NK-92 treated with Interleukin-12 subunit alpha and Interleukin-12 subunit beta, amount 100 ng/mL, for 24 hours (cell line): ENCODE results near the gene PARD3B.

Experiments
- DNase-seq: peaks from one replicate; lab custom pipeline; 2025; lab: John Stamatoyannopoulos, UW

The PARD3B gene

GRCh38 chr2:204840504-204840903 is 295.2 kb downstream of the PARD3B start:
- no peak for DNase-seq

- DNase-seq, result no peak
Observed at GRCh38 chr2:204842068-204842467, 296.8 kb downstream of the PARD3B start.

- DNase-seq, result peak; percentile 61
Observed at GRCh38 chr2:204842661-204843485, 297.6 kb downstream of the PARD3B start.

GRCh38 chr2:204846471-204846870 is 301.2 kb downstream of the PARD3B start:
- DNase-seq, result no peak

DNA sequence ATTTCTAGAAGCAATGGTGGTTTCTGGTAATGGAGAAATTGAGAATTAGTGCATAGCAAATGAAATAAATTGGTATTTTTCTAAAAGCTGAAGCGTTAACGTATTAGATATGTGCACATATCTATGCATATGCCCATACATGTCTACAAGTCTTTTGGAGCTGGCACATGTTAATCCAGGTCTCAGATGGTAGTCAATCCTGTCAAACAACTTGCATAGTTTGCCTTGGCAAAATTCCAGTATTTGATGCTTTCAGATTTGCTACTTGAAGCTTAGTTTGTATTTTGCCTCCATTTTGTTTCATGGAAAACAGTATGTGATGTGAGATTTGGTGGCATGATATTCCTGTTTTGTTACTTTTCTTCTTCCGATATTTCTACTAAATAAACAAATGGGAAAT is 304.6 kb downstream of the PARD3B start:
- no peak for DNase-seq

- DNase-seq, result no peak
Observed at GRCh38 chr2:204850581-204850980, 305.3 kb downstream of the PARD3B start.

DNA sequence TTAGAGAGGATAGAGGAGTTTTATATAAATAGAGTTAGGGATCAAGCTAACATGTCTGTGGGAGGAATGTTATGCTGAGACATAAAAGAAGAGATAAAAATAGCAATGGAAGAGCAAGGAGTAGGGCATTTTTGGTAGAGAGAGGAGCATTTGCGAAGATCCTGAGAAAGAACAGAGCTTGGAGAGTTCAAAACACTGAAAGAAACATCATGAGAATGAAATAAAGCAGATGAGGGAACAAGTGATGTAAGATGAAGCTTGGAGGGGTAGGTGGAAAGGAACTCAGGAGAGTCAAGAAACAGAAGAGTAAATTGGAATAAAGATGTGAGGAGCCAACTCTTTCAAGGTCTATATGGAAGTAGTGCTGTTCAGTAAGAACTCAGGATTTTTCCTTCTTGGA is 308.6 kb downstream of the PARD3B start:
- no peak for DNase-seq

DNA sequence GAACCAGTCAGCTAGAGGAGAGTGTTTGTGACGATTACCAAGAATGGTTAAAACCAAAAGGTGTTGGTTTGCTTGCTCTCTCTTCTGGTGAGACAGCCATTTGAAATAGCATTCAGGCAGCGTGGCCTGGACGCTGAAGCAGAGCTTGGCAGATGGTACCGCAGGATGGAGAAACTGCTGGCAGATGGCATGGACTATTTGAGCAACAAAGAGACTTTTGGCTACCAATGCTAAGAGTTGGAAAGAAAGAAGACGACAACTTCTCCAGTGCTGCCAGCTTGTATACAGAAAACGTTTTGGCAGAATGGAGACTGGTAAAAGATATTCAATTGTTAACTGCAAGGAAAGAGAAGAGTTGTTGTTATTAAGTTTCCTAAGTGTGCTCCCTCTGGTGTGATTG is 315.0 kb downstream of the PARD3B start:
- no peak for DNase-seq

DNA sequence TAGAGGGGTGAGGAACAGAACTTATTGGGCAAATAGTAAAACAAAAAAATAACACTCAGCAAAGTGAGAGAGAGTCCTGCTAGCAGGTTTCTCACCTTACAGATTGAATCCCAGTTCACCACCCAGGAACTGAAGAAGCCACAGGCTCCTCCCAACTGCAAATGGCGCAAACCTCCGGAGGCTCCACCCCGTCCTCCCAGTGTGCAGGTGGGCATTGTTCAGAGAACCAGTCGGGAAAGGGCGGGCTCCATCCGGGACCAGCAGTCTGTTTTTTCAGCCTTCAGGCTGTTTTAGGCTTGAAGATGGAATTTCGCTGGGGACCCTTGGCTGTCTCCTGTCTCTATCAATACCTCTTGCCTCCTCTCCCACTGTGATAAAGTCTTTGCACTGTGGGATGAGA is 317.5 kb downstream of the PARD3B start:
- DNase-seq, result no peak

GRCh38 chr2:204863336-204863735 is 318.1 kb downstream of the PARD3B start:
- DNase-seq, result no peak

DNA sequence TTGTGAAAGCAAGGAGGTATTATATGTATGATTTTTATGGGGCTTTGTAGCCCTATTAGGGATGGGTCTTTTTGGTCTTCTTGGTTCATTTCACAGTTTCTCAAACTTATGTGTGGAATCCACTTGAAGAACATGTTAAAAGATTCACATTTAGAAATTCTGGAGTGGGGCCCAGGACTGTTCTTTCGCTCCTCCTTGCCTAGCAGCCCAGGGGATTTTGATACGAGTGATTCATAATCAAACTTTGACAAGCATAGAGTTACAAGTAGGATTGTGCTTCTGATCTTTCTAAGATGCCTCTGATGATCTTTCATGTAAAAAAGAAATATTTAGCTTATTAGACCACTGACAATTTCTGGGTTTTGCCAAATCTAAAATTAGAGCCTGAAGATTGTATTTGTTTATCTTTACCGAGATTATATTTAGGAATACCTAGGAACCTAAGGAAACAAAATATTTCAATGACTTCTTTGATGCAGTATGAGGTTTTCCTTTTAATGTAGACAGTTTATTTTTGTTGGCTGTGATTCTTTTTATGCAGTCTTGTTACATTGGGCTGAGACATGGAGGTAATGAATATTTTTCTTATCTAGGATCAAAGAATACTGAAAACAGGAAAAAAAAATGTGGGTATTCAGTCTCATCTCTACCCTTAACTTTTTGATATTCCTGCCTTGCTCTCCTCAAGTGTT is 324.0 kb downstream of the PARD3B start:
- no peak for DNase-seq

DNA sequence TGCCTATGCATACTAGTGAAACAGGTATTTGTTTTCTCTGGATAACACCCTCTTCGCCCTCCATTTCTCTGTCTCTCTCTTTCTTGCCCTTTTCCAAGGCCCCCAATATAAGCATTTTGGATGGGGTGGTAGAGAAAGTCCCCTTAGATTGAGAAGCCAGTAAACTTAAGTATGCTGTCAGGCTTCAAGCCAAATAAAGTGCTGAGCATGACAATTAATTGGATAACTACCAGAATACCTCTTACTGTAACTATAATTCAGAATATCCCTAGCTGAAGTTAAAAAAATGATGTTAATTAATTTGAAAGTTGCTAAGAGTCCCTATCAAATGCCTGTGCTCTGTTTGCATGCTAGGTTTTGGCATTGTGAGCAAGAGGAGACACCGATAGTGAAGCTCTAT is 324.8 kb downstream of the PARD3B start:
- DNase-seq, result no peak

- no peak for DNase-seq
Observed at GRCh38 chr2:204871231-204871953, 326.1 kb downstream of the PARD3B start.

GRCh38 chr2:204876311-204876710 is 331.0 kb downstream of the PARD3B start:
- DNase-seq, result no peak

DNA sequence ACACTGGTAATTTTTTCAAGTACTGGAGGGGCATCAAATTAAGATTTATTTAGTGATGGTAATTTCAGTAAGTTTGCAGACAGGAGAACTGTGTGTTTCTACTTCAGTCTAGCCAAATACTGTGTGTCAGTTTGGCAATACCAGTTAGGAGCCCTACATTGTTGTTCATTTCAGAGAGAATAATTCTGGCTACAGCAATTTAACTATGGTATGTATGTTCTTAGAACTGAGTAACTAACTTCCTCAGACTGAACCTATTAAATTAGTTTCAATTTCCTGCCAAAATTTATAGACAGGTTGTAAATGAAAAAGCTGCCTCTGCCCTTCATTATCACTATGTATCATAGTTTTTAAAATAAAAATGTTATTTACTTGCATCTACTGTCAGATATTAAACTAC is 332.4 kb downstream of the PARD3B start:
- no peak for DNase-seq

GRCh38 chr2:204880928-204881327 is 335.7 kb downstream of the PARD3B start:
- DNase-seq, result no peak

- no peak for DNase-seq
Observed at GRCh38 chr2:204881655-204882054, 336.4 kb downstream of the PARD3B start.

DNA sequence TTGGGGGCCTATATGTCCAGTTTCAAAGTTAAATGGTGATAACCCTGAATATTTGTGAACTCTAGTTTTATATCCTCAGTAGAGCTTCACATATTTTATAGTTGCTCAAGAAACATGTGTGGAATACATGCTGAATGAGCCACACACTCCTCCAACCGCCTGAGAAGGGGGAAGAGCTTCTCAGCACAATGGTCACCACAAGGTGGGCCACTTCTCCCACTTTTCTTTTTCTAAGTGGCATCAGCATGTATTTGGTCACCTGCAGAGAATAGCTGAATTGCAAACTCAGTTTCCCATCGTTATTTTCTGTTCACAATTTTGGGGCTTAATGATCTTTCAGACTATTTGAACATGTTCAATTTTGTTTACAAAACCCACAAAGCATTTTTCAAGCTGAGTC is 340.5 kb downstream of the PARD3B start:
- no peak for DNase-seq

- no peak for DNase-seq
Observed at GRCh38 chr2:204886713-204887112, 341.4 kb downstream of the PARD3B start.

GRCh38 chr2:204888222-204888621 is 342.9 kb downstream of the PARD3B start:
- no peak for DNase-seq

DNA sequence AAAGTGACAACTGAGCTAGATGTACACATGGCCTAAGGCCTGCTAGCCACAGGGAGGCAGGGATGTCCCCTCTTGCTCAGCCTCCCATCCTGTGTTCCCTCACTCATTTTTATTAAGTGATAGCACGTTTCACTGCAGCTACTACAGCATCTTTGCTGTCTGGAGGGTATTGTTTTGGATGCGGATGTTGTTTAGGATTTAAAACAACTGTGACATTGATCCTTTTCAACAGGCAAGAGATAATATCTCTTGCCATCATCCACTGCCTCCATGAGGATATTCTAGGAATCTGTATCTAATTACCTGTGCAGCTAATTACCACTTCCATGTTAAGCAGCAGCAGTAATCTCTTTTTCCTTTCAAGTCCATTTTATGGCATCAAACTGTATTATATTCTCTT is 345.4 kb downstream of the PARD3B start:
- no peak for DNase-seq

DNA sequence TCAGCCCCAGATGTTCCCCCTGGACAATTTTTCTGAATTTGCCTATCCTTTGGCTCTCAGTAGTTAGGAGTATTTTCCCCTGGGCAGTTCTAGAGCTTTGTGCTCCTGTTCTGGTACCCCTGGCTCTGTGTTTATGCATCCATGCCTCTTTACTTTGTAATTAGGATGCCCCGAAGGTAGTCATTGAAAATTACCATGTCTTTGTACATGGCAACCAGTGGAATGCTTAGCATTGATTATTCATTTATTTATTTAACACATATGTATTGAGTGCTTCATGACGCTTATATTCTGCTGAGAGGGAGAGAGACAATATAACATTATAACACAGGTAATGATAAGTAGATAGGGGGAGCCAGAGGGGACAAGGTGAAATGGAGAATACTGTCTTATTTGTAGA is 346.5 kb downstream of the PARD3B start:
- no peak for DNase-seq
